Glutamatergic neuron (in vitro differentiated cells): Measurements from ENCODE around the gene PCNX2. TPM values are rescaled to one million over a fixed set of nuclear protein-coding genes. Genes with fewer than 3 reads are reported as not detected.

Experiments used
- DNase-seq: peaks from one replicate; pipeline ENCODE4 v3.0.0; 2022
- H3K27ac Mint-ChIP-seq: one replicate; pipeline ENCODE4 v1.8.0; 2020; ENCODE audit warnings: mild to moderate bottlenecking, mixed read lengths, inconsistent platforms; ENCODE audit not compliant: unreplicated experiment
- H3K27me3 Mint-ChIP-seq: one replicate; pipeline ENCODE4 v1.8.0; 2020; ENCODE audit warnings: mild to moderate bottlenecking, moderate library complexity, mixed read lengths, inconsistent platforms; ENCODE audit not compliant: unreplicated experiment
- H3K36me3 Mint-ChIP-seq: one replicate; pipeline ENCODE4 v1.8.0; 2020; ENCODE audit warnings: mild to moderate bottlenecking, mixed read lengths, inconsistent platforms; ENCODE audit not compliant: unreplicated experiment
- H3K4me1 Mint-ChIP-seq: one replicate; pipeline ENCODE4 v1.8.0; 2020; ENCODE audit warnings: mild to moderate bottlenecking, low read depth, mixed read lengths, inconsistent platforms; ENCODE audit not compliant: unreplicated experiment
- H3K4me3 Mint-ChIP-seq: one replicate; pipeline ENCODE4 v1.8.0; 2020; ENCODE audit warnings: mild to moderate bottlenecking, mixed read lengths, inconsistent platforms; ENCODE audit not compliant: unreplicated experiment
- H3K9me3 Mint-ChIP-seq: one replicate; pipeline ENCODE4 v1.8.0; 2020; ENCODE audit warnings: mild to moderate bottlenecking, moderate library complexity, mixed read lengths, inconsistent platforms; ENCODE audit not compliant: unreplicated experiment
- CTCF ChIP-seq: fragments of 200-600 bp; sonication (generic); IDR thresholded peaks from one replicate; pipeline ENCODE4 v1.5.0; 2021; ENCODE audit not compliant: partially characterized antibody, unreplicated experiment
- total RNA-seq: library from RNA; stranded (reverse); fragmentation: NEBNext Ultra II Directional; extraction: Animal tissue kit (Norgen Biotek cat#: 25700); gene quantifications from one replicate; pipeline ENCODE4 v1.2.1, GENCODE V29; 2021; ENCODE audit not compliant: unreplicated experiment

PCNX2 gene
- total RNA-seq, 1 donor from 2014 or later, result 44.5 TPM

- peaks cover under 1% of the 10 kb centered on the region for H3K9me3 Mint-ChIP-seq
- no peak for TF ChIP-seq CTCF
- no peak overlapping the region for H3K4me3 Mint-ChIP-seq
- H3K27ac Mint-ChIP-seq, result no peak overlapping the region
- peaks cover 10% of the 10 kb centered on the region for H3K36me3 Mint-ChIP-seq
- no peaks in the 10 kb centered on the region for H3K27me3 Mint-ChIP-seq
- H3K4me1 Mint-ChIP-seq, result peaks cover 3% of the 10 kb centered on the region
- DNase-seq, result no peak
Measured at GRCh38 chr1:233289676-233290075, 5.8 kb downstream of the PCNX2 start.

- no peak for DNase-seq
- no peak for TF ChIP-seq CTCF
- H3K4me1 Mint-ChIP-seq, result peaks cover 4% of the 10 kb centered on the region
- H3K4me3 Mint-ChIP-seq, result no peak overlapping the region
- H3K27me3 Mint-ChIP-seq, result no peaks in the 10 kb centered on the region
- no peak overlapping the region for H3K27ac Mint-ChIP-seq
- peaks cover 4% of the 10 kb centered on the region for H3K36me3 Mint-ChIP-seq
- H3K9me3 Mint-ChIP-seq, result no peaks in the 10 kb centered on the region
Measured at GRCh38 chr1:233282582-233282886, 13.0 kb downstream of the PCNX2 start.

DNA sequence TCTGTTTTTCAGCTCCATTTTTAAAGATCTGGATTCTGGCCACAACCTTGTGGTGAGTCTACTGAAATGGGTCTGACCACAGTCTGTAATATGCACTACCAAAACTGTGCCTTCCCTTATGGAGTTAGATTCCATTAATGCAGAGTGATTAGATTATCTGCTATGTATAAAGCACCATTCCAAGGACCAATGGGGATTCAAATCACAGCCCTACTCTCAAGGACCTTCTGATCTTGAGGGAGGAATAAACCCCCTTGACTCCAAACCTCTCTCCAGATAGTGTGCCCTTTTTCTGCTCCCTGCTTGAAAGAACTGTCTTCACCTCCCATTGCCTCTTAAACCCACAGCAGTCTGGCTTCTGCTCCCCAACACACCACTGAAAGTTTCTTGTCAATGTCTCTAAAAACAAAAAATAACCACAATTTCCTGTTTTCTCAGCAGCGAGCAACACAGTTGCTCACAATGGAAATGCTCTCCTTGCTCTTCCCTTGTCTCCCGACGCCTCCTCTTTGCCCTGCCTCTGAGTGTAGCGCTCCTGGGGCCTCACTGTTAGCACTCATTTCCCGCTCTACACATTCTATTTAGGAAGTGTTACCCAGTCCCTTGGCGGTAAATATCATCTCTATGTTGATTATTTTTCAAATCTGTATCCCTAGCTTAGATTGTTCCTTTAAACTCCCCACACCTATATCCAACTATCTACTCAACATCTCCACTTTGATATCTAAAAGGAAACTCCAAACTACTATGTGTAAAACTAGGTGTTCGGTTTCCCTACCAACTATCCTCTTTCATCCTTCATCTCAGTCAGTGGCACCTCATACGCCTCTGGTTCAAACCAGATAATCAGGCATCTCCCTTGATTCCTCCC is 13.6 kb downstream of the PCNX2 start:
- Mint-ChIP-seq H3K27me3 (no peaks in the 10 kb centered on the region), H3K4me1 (peaks cover 6% of the 10 kb centered on the region)
- TF ChIP-seq CTCF, result no peak

GRCh38 chr1:233279971-233280370 is 15.6 kb downstream of the PCNX2 start:
- H3K4me3 Mint-ChIP-seq, result no peak overlapping the region
- no peak for TF ChIP-seq CTCF
- no peaks in the 10 kb centered on the region for H3K9me3 Mint-ChIP-seq
- H3K4me1 Mint-ChIP-seq, result peaks cover 6% of the 10 kb centered on the region
- DNase-seq, result no peak
- H3K36me3 Mint-ChIP-seq, result peaks cover 4% of the 10 kb centered on the region
- H3K27me3 Mint-ChIP-seq, result no peaks in the 10 kb centered on the region
- H3K27ac Mint-ChIP-seq, result no peak overlapping the region

More for the DNA sequence above, 13.6 kb downstream of the PCNX2 start:
- H3K27ac Mint-ChIP-seq, result no peak overlapping the region
- no peak overlapping the region for H3K4me3 Mint-ChIP-seq
- H3K36me3 Mint-ChIP-seq, result peaks cover 4% of the 10 kb centered on the region
- H3K9me3 Mint-ChIP-seq, result no peaks in the 10 kb centered on the region
- DNase-seq, result no peak

DNA sequence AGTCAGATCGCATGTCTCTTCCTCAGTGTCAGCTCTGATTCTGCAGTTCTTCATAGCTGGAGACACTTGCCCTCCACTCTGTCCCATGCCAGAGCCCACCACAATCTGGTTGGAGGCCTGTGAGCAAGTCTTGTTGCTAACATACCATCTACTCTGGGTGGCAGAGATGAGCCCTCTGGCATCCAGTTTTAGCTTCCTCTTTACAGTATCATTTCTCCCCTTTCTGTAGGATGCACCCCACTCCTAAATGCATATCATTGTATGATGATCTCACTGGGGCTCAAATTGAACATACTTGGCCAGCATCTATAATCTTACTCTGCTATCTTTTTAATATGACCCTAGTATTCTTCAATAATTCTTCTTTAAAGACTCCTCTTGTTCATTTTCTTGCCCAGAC is 16.9 kb downstream of the PCNX2 start:
- Mint-ChIP-seq H3K4me1 (peaks cover 6% of the 10 kb centered on the region), H3K4me3 (no peak overlapping the region), H3K27me3 (no peaks in the 10 kb centered on the region), H3K9me3 (peaks cover 4% of the 10 kb centered on the region), H3K27ac (no peak overlapping the region), H3K36me3 (peaks cover 4% of the 10 kb centered on the region)
- DNase-seq, result no peak
- TF ChIP-seq CTCF, result no peak
